Measurements from ENCODE around the gene SIPA1L3.

DNA sequence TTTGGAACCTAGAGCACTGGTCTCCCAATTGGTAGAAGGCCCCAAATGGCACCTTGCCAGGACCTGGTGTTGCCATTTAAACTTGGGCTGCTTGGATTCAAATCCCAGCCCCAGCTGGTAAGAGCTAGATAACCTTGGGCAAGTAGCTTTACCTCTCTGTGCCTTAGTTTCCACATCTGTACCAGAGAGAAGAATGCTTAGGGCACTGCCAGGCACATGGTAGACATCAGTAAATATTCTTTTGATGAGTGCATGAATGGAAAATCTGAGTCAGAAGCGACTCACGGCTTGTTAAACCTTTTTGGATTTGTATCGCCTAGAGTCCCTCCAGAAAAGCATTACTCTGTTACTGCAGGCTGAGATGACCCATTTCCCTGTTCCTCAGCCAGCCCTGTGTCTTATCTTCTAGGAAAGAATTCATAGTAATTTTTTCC lies 90.9 kb downstream of the SIPA1L3 start:
- TF ChIP-seq, protein P1, sequence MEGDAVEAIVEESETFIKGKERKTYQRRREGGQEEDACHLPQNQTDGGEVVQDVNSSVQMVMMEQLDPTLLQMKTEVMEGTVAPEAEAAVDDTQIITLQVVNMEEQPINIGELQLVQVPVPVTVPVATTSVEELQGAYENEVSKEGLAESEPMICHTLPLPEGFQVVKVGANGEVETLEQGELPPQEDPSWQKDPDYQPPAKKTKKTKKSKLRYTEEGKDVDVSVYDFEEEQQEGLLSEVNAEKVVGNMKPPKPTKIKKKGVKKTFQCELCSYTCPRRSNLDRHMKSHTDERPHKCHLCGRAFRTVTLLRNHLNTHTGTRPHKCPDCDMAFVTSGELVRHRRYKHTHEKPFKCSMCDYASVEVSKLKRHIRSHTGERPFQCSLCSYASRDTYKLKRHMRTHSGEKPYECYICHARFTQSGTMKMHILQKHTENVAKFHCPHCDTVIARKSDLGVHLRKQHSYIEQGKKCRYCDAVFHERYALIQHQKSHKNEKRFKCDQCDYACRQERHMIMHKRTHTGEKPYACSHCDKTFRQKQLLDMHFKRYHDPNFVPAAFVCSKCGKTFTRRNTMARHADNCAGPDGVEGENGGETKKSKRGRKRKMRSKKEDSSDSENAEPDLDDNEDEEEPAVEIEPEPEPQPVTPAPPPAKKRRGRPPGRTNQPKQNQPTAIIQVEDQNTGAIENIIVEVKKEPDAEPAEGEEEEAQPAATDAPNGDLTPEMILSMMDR (IDR thresholded peaks at IDR 0.05): no peak
- TF ChIP-seq SIN3A (IDR thresholded peaks at IDR 0.05; ENCODE audit: borderline replicate concordance, insufficient read depth, low read depth, low read length) (no peak), POLR2AphosphoS5 (IDR thresholded peaks at IDR 0.05; ENCODE audit: low read depth, low read length) (no peak), TCF7L2 (IDR thresholded peaks at IDR 0.05; ENCODE audit: low read depth, low read length) (no peak)
- TF ChIP-seq, protein P2, sequence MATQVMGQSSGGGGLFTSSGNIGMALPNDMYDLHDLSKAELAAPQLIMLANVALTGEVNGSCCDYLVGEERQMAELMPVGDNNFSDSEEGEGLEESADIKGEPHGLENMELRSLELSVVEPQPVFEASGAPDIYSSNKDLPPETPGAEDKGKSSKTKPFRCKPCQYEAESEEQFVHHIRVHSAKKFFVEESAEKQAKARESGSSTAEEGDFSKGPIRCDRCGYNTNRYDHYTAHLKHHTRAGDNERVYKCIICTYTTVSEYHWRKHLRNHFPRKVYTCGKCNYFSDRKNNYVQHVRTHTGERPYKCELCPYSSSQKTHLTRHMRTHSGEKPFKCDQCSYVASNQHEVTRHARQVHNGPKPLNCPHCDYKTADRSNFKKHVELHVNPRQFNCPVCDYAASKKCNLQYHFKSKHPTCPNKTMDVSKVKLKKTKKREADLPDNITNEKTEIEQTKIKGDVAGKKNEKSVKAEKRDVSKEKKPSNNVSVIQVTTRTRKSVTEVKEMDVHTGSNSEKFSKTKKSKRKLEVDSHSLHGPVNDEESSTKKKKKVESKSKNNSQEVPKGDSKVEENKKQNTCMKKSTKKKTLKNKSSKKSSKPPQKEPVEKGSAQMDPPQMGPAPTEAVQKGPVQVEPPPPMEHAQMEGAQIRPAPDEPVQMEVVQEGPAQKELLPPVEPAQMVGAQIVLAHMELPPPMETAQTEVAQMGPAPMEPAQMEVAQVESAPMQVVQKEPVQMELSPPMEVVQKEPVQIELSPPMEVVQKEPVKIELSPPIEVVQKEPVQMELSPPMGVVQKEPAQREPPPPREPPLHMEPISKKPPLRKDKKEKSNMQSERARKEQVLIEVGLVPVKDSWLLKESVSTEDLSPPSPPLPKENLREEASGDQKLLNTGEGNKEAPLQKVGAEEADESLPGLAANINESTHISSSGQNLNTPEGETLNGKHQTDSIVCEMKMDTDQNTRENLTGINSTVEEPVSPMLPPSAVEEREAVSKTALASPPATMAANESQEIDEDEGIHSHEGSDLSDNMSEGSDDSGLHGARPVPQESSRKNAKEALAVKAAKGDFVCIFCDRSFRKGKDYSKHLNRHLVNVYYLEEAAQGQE (IDR thresholded peaks at IDR 0.05; ENCODE audit: insufficient read depth in 1 of 2, low read depth in 2 of 2, low read length in 1 of 2): no peak

Measured in Panc1 (cell line).